Karpas-422 (cell line): ENCODE data around the gene PADI2. TPM values are rescaled to one million over a fixed set of nuclear protein-coding genes. Genes with fewer than 3 reads are reported as not detected.

Experiments
- DNase-seq: peaks from one replicate; pipeline ENCODE4 v3.0.0-alpha.2; 2015
- H2AFZ ChIP-seq: fragments of 200-600 bp; sonication (generic); 2 replicates; pipeline ENCODE4 v1.6.1; 2014; ENCODE audit warnings: antibody characterized with exemption, low read length, mixed read lengths
- H3K27ac ChIP-seq: fragments of 200-600 bp; sonication (generic); 2 replicates; pipeline ENCODE4 v1.5.1; 2014; ENCODE audit warnings: mild to moderate bottlenecking, low read length, moderate library complexity
- H3K27me3 ChIP-seq: fragments of 200-600 bp; sonication (generic); 2 replicates; pipeline ENCODE4 v1.6.1; 2014; ENCODE audit warnings: low read length, mixed read lengths
- H3K36me3 ChIP-seq: fragments of 200-600 bp; sonication (generic); 2 replicates; pipeline ENCODE4 v1.6.1; 2014; ENCODE audit warnings: low read length, mixed read lengths; ENCODE audit not compliant: insufficient read depth
- H3K4me1 ChIP-seq: fragments of 200-600 bp; sonication (generic); 2 replicates; pipeline ENCODE4 v1.6.1; 2014; ENCODE audit warnings: mild to moderate bottlenecking, low read length, mixed read lengths
- H3K4me2 ChIP-seq: fragments of 200-600 bp; sonication (generic); 2 replicates; pipeline ENCODE4 v1.6.1; 2014; ENCODE audit warnings: low read length, low read depth, mild to moderate bottlenecking; ENCODE audit not compliant: poor library complexity, severe bottlenecking
- H3K4me3 ChIP-seq: fragments of 200-600 bp; sonication (generic); 2 replicates; pipeline ENCODE4 v1.5.1; 2014; ENCODE audit warnings: mild to moderate bottlenecking, antibody characterized with exemption, low read length, mixed read lengths
- H3K79me2 ChIP-seq: fragments of 200-600 bp; sonication (generic); 2 replicates; pipeline ENCODE4 v1.6.1; 2014; ENCODE audit warnings: mild to moderate bottlenecking, low read length, mixed read lengths
- H3K9ac ChIP-seq: fragments of 200-600 bp; sonication (generic); 2 replicates; pipeline ENCODE4 v1.6.0; 2014; ENCODE audit warnings: low read length
- H3K9me2 ChIP-seq: fragments of 200-600 bp; sonication (generic), shearing (Covaris generic); replicated peaks from 2 replicates; pipeline ENCODE4 v1.6.0; 2014; ENCODE audit warnings: mild to moderate bottlenecking, low read length, moderate library complexity; ENCODE audit not compliant: insufficient read depth
- H3K9me3 ChIP-seq: fragments of 300-700, 200-600 bp; sonication (generic); 2 replicates; pipeline ENCODE4 v1.6.1; 2014; ENCODE audit warnings: low read length, mixed read lengths
- H4K20me1 ChIP-seq: fragments of 200-600 bp; sonication (generic); 2 replicates; pipeline ENCODE4 v1.6.1; 2014; ENCODE audit warnings: mild to moderate bottlenecking, antibody characterized with exemption, low read length, low read depth; ENCODE audit not compliant: insufficient read depth
- total RNA-seq: library from RNA; depleted of rRNA; stranded (reverse); fragments of >200 nt; shearing (Covaris generic); gene quantifications from 2 replicates; pipeline ENCODE4 v1.2.3, GENCODE V29; 2014; ENCODE audit warnings: low replicate concordance

Gene PADI2
- total RNA-seq, 1 experiment from 2014 or later, result not detected

DNA sequence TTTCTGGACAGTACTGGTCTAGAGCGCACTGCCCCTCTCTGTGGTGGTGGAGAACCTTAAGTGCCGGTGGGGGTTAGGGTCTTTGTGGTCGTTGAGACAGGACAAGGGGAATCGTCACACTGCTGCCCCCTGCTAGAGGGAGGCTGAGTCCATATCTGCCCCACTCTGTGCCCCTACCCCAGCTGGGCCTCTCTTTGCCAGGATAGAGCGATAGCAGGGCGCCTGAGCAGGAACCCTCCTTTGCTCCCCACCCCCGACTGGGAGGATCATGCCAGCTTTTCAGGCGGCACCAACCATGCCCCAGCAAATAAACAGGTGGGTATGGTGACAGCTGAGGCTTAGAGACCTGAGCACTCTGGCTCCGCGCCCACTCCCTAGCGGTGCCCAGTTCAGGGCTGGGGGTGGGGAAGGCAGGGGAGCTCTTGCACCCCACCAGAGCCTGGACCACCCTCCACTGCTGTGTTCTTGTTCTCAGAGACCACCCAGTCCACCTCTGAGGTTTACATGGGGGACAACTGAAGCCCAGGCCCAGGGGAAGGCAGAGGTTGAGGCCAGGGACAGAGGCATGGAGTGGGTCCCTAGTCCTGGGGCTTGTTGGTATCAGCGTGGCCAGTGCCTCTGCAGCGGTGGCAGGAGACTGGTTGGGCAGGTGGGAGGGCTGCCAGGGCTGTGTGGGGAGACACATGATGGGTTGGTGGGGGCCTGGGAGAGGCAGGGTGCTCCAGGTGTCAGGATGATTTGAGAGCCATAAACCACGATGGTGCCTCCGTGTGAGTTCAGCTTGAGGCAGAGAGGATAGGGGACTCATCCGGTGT is 1.6 kb downstream of the PADI2 start:
- Histone ChIP-seq H3K4me2 (no peak overlapping the region), H4K20me1 (peaks cover 8% of the 10 kb centered on the region; the same call in 1 of the 2 replicates), H3K9me2 (no peaks in the 10 kb centered on the region), H3K27ac (no peak overlapping the region), H3K36me3 (no peaks in the 10 kb centered on the region), H3K9me3 (no peaks in the 10 kb centered on the region), H2AFZ (no peak overlapping the region), H3K4me3 (no peak overlapping the region), H3K4me1 (peaks cover 26% of the 10 kb centered on the region), H3K27me3 (no peaks in the 10 kb centered on the region), H3K79me2 (no peaks in the 10 kb centered on the region), H3K9ac (no peak overlapping the region)
- no peak for DNase-seq

DNA sequence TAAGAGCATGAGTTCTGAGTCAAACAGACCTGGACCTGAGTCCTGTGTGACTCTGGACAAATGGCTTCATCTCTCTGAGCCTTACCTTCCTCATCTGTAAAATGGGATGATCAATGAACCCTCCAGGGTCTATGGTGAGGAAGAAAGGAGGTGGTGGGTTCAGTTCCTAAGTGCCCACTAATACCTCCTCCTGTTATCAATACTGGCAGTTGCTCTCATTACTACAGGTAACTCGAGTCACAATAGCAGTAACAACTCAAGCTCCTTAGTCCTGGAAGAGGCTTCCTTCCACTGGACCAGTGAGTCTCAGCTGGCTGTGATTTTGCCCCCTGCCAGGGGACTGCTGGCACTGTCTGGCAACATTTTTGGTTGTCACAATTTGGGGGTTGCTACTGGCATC is 2.6 kb downstream of the PADI2 start:
- Histone ChIP-seq H3K79me2 (no peaks in the 10 kb centered on the region), H3K27me3 (no peaks in the 10 kb centered on the region), H3K9ac (no peak overlapping the region), H3K27ac (no peak overlapping the region), H2AFZ (no peak overlapping the region), H3K9me2 (no peaks in the 10 kb centered on the region), H4K20me1 (peaks cover 8% of the 10 kb centered on the region; the same call in 1 of the 2 replicates), H3K36me3 (no peaks in the 10 kb centered on the region), H3K4me3 (no peak overlapping the region), H3K4me2 (no peak overlapping the region), H3K9me3 (no peaks in the 10 kb centered on the region), H3K4me1 (peaks cover 20% of the 10 kb centered on the region)
- no peak for DNase-seq

DNA sequence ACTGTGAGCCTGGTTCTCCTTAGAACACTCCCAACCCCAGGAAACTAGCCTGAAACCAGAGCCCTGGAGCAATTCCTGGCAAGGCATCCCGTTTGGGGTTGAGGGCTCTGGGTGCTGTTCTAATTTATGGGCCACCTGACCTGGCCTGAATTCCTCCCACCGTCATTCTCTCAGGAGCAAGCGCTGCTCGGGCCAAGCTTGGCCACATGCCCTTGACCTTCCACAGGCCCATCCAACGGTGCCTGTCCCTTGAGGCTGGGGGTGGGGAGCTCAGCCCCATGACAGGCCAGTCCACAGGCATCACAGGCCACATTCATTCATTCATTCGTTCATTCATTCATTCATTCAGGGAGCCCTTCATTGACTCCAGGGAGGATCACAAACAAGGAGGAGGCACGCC is 5.3 kb downstream of the PADI2 start:
- H3K27me3 ChIP-seq, result no peaks in the 10 kb centered on the region
- DNase-seq, result no peak

DNA sequence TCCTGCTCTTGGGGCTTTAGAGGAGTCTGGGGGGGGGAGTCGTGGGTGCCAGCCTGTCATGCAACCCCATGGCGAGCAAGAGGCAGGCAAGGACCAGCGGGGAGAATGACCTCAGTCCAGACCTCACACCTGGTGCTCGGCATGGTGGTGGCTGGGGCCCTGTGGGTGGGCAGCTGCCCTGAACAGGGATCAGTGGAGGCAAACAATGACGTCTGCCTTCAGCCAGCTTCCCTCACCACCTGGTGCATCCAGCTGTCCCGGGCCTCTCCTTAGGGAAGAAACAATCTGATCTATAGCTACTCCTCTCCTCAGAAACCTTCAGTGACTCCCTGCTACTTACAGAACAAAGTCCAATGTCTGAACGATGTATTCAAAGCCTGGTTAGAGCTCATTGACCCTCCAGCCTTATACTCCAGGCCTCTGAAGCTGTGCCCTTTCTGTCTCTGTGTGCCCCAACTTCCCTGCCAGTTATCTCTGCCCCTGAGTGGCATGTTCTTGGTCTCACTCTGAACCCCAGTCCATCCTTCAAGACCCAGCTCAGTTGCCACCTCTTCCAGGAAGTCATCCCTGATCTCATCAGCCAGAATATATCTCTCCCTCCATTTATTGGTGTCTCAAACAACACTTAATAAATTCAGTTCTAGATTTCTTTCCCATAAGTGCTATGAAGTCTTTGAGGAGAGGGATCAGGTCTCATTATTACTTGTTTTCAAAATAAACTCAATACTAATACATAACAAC is 6.6 kb downstream of the PADI2 start:
- no peaks in the 10 kb centered on the region for H3K79me2 ChIP-seq
- no peaks in the 10 kb centered on the region for H3K9me3 ChIP-seq
- no peaks in the 10 kb centered on the region for H3K27me3 ChIP-seq
- H3K36me3 ChIP-seq, result no peaks in the 10 kb centered on the region
- H3K9me2 ChIP-seq, result no peaks in the 10 kb centered on the region
- H3K4me1 ChIP-seq, result no peaks in the 10 kb centered on the region
- H3K4me3 ChIP-seq, result no peak overlapping the region
- H3K4me2 ChIP-seq, result no peak overlapping the region
- no peak overlapping the region for H3K27ac ChIP-seq
- DNase-seq, result no peak
- no peak overlapping the region for H2AFZ ChIP-seq
- H4K20me1 ChIP-seq, result no peaks in the 10 kb centered on the region
- H3K9ac ChIP-seq, result no peak overlapping the region

More for the DNA sequence above, 5.3 kb downstream of the PADI2 start:
- Histone ChIP-seq H3K9me3 (no peaks in the 10 kb centered on the region), H3K36me3 (no peaks in the 10 kb centered on the region), H2AFZ (no peak overlapping the region), H3K27ac (no peak overlapping the region), H3K4me1 (peaks cover 6% of the 10 kb centered on the region), H3K4me3 (no peak overlapping the region), H3K9ac (no peak overlapping the region), H3K4me2 (no peak overlapping the region), H3K79me2 (no peaks in the 10 kb centered on the region), H3K9me2 (no peaks in the 10 kb centered on the region), H4K20me1 (peaks cover 7% of the 10 kb centered on the region; the same call in 1 of the 2 replicates)

DNA sequence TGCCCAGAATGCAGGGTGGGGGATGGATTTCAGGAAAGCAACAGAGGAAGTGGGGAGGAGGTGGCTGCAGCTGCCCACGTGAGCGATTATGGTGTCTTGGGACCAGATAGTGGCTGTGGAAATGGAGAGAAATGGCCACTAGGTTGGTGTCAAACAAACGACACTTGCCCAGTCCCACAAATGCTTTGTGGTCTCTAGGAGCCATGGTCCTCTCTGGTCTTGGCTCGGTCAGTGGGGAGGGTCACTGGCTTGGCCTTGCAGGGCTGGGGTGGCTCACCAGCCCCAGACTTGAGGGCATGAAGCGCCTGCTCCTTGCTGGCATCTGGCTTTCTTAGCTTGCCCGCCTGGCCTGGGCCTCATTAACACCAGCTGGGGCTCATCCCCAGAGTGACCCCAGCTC is 7.2 kb downstream of the PADI2 start:
- Histone ChIP-seq H3K9me3 (no peaks in the 10 kb centered on the region), H3K79me2 (no peaks in the 10 kb centered on the region), H3K9me2 (no peaks in the 10 kb centered on the region), H3K36me3 (no peaks in the 10 kb centered on the region), H3K4me2 (no peak overlapping the region), H3K27ac (no peak overlapping the region), H3K4me1 (peaks cover under 1% of the 10 kb centered on the region; the same call in 1 of the 2 replicates), H3K27me3 (no peaks in the 10 kb centered on the region), H3K9ac (no peak overlapping the region), H3K4me3 (no peak overlapping the region), H4K20me1 (no peaks in the 10 kb centered on the region), H2AFZ (no peak overlapping the region)
- no peak for DNase-seq

DNA sequence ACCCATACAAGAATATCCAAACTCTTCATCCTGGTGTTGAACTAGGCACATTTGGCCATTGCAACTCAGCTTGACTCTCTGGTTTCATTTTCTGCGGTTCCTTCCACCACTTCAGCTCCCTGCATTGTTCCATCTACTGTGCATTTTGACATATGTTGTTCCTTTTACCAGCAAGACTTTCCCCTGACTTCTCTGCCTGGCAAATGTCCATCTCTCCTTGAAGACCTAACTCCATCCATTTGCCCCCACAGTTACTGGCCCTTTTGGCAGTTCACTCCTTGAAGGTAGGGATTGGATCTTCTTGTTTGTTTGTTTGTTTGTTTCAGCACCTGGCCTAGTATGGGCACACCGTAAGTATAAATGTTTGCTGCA is 8.7 kb downstream of the PADI2 start:
- Histone ChIP-seq H3K9me2 (no peaks in the 10 kb centered on the region), H2AFZ (no peak overlapping the region), H3K9me3 (no peaks in the 10 kb centered on the region), H3K9ac (no peak overlapping the region), H3K4me3 (no peak overlapping the region), H3K4me1 (peaks cover 3% of the 10 kb centered on the region; the same call in 1 of the 2 replicates), H3K27ac (no peak overlapping the region), H3K36me3 (no peaks in the 10 kb centered on the region), H3K27me3 (no peaks in the 10 kb centered on the region), H3K79me2 (no peaks in the 10 kb centered on the region), H4K20me1 (no peaks in the 10 kb centered on the region), H3K4me2 (no peak overlapping the region)
- DNase-seq, result no peak

DNA sequence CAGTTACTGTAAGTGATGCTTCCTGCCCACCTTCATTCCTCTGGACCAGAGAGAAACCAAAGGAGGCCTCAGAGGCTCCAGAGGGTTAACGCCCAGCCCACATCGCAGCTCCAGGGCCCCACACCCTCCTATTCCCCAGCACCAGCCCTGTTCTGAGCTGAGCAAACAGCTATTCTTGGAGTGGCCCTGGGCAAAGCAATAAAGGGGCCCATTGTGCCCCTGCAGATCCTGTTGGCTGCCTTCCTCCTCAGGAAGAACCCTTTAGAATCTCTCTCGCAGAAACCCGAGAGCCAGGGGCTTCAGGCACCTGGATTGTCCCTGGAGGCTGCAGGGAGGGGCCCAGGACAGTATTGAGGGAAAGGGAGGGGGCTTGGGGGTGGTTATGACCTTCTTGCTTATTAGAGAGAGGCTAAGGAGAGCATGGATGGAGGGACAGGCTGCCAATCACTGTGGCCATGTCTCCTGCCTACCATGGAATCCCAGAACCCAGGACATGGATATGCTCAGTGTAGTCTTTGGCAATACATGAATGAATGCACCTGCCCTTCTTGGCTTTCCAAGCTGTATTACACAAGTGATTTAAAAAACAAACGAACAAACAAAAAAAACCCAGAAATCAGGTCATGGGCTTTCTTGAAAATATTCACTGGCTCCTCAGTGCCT is 9.2 kb downstream of the PADI2 start:
- Histone ChIP-seq H2AFZ (no peak overlapping the region), H3K27me3 (no peaks in the 10 kb centered on the region)

DNA sequence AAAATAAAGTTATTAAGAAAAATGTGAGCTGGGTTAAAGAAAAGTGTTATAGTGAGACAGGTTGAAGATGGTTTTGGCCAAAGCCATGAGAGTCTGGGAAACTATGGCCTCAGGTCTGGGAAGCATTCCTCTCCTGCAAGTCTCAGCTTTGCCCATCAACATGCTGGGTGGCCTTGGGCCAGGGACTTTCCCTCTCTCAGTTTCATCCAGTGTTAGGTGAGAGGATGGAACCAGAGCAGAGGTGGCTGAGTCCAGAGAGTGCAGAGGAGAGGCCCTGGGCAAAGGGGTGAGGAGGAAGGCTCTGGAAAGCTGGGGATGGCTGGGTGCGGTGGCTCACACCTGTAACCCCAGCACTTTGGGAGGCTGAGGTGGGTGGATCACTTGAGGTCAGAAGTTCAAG is 10.5 kb downstream of the PADI2 start:
- Histone ChIP-seq H4K20me1 (no peaks in the 10 kb centered on the region), H3K9me2 (no peaks in the 10 kb centered on the region), H3K79me2 (no peaks in the 10 kb centered on the region), H3K4me1 (peaks cover 3% of the 10 kb centered on the region; the same call in 1 of the 2 replicates), H2AFZ (no peak overlapping the region), H3K9me3 (no peaks in the 10 kb centered on the region), H3K27me3 (no peaks in the 10 kb centered on the region), H3K27ac (no peak overlapping the region), H3K36me3 (no peaks in the 10 kb centered on the region), H3K9ac (no peak overlapping the region), H3K4me3 (no peak overlapping the region), H3K4me2 (no peak overlapping the region)
- DNase-seq, result no peak

More for the DNA sequence above, 9.2 kb downstream of the PADI2 start:
- Histone ChIP-seq H3K9me2 (no peaks in the 10 kb centered on the region), H3K4me2 (no peak overlapping the region), H3K4me3 (no peak overlapping the region), H3K36me3 (no peaks in the 10 kb centered on the region), H4K20me1 (no peaks in the 10 kb centered on the region), H3K4me1 (peaks cover 3% of the 10 kb centered on the region; the same call in 1 of the 2 replicates), H3K9me3 (no peaks in the 10 kb centered on the region), H3K79me2 (no peaks in the 10 kb centered on the region), H3K9ac (no peak overlapping the region), H3K27ac (no peak overlapping the region)
- DNase-seq, result no peak
